HG03520 (cell line): ENCODE data around the gene RPL35A.
"Not testable (repeated sequence)": the region's sequence is repeated elsewhere in the genome, so short reads cannot be mapped to it uniquely, and the experiment has no call there.

Experiments
- ATAC-seq: cut with Tn5 transposase; IDR thresholded peaks from one replicate; pipeline ENCODE4 v1.9.1; 2021; ENCODE audit warnings: mild to moderate bottlenecking, moderate library complexity; ENCODE audit not compliant: unreplicated experiment

Gene RPL35A

DNA sequence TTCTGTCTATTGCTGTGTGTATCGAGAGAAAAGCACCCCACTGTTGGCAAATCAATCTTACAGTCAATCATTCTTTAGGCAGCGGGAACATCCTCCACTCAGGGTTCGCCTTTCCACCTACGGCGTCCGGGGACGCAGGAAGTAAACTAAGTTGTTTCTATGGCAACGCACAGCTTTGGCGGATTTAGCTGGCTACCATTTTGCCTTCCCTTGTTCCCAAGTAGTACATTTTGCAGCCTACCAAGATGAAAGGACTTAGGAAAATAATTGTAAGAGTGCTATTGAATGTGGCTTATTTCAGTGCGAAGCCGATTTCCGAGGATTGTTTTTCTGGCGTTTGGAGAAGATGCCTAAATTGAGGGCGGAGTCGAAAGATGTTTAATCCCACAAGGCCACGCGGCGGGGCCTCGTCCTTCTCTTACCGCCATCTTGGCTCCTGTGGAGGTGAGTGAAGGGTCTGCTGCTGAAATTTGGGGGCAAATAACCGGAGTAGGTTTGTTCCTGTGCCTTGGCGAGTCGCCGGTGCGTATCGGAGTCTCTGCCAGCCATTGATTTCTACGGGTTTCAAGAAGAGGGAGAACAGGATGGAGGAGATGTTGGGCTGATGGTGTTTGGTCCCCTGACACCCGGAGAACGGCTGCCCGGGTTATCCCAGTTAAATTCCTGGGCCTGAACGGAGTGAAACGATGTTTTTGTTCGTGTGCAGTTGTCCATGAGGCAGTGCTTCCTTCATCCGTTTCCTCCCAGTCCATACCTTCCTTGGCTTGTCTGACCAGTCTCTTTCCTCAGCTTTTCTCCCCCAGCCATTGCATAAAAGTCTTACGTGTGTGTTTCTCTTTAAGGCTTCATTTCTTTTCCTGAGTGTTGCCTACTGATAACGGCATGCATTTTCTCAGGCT lies at the start of gene RPL35A:
Gene RPL35A (plus strand): TSS at position 413 of the 899 bp plus-strand sequence. CDS start 778 bp downstream, outside the sequence.
- ATAC-seq: peak; percentile 90

DNA sequence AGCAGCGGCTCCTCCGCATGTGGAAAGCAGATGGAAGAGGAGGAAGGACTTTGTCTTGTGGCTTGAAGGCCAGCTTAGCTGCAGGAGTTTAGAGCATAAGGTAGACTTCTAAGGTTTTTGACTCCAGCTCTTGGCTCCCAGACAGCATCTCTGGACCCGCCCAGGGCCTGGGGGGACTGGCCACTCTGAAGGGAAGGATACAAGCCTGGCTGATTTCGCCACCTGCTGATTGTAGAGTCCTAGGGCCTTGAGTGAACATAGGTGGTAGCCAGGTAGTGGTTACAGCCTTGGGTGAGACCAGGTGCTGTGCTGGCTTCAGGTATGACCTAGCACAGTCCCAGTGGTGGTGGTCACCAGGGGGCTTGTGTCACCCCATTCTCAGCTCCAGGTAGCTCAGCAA lies 48.4 kb upstream of the RPL35A start:
- ATAC-seq: no peak

DNA sequence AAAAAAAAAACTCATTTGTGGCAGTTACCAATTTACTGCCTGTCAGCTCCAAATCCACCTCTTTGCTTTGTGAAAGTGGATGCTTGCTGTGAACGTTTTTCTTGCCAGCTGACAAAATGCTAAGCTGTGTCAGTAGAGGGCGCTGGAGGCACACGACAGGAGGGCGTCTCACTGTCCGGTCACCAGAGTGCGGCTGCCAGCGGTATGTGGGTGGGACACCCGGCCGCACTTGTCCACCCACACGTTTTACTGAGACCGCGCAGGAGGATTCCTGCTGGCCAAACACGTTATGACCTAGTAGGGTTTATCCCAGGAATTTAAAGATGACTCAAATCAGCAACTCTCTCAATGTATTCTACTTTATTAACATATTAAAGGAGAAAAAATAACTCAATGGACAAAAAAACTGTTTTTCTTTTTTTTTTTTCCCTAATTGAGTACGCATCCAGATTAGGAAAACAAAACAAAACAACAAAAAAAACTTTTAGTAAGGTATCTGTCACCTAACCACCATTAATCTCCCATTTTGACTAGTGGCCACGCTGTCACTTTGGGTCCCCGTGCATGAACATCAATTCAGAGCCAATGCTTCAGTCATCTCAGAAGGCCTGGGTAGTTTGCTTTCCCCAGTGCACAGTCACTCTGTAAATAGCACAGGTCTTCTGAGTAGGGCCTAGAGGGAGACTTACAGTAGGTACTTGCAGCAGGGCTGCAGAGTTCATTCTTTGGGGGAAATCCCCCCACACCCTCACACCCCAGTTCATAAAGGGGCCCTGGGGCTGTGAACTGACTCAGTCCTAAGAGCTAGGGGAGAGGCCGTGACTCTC lies 43.8 kb upstream of the RPL35A start:
- ATAC-seq: peak; percentile 84

DNA sequence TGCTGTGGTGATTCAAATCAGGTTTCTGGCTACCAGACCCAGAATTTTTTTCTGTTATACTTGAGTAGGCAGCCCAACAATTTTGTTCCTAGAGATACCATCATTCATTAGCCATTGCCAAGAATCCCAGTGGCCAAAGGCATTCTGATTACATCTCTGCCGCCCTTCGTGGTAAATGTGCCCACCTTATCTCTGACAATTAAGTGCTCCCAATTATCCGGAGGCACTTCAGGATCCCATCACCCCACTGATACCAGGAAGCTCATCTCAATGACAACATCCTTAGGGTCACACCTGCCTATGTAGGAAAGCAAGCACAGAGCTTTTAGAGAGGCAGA lies 43.2 kb upstream of the RPL35A start:
- ATAC-seq: no peak

DNA sequence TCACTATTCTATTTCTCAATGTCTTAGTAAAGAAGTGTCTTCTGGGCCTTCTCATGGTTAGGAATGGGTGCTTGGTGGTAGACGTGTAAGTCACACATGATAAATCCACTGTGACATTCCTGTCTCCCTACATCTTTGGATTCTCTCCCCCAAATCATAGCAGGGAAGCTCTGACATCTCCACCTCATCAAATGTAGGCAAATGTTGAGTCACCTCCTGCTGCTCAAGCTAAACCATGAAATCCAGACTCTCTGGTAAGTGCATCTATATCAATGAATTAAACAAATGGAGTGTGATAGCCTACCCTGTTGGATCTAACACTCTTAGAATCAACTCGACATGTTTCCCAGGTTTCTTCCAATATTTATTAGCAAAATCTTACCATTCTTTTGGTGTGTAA lies 42.8 kb upstream of the RPL35A start:
- no peak for ATAC-seq

DNA sequence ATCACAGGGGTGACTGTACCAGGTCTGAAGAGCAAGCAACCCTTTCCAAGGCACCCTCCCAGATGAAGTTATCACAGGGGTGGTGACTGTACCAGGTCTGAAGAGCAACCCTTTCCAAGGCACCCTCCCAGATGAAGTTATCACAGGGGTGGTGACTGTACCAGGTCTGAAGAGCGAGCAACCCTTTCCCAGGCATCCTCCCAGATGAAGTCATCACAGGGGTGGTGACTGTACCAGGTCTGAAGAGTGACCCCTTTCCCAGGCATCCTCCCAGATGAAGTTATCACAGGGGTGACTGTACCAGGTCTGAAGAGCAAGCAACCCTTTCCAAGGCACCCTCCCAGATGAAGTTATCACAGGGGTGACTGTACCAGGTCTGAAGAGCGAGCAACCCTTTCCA lies 41.4 kb upstream of the RPL35A start:
- not testable (repeated sequence) for ATAC-seq

DNA sequence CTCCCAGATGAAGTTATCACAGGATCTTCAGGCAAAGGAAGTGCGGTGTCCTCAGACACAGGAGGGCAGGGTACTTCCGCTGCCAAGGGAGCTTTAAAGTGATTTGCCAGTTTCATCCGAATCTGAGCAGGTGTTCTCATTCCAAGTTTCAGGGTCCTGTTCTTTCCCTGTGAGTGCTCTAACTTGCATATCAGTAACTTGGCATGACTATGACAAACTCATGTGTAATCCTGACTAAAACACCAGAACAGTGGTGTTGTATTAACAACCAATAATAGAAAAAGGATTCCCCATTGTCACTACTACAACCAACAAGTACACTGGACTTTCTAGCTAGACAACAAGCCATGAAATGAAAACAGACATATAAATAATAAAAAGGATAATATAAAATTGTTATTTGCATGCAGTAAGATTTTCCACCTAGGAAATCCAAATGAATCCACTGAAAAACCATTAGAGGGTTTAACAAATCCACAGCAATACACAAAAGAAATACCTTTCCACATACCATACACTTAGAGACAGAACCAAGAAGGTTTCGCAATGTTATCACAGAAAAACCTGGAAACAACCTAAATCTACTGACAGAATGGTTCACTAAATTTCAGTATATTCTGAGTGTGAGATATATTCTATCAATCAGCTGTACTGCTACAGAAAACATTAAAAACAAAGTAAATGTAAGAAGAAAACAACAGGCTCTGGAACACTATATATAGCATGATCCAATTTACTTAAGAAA lies 40.9 kb upstream of the RPL35A start:
- ATAC-seq: no peak

DNA sequence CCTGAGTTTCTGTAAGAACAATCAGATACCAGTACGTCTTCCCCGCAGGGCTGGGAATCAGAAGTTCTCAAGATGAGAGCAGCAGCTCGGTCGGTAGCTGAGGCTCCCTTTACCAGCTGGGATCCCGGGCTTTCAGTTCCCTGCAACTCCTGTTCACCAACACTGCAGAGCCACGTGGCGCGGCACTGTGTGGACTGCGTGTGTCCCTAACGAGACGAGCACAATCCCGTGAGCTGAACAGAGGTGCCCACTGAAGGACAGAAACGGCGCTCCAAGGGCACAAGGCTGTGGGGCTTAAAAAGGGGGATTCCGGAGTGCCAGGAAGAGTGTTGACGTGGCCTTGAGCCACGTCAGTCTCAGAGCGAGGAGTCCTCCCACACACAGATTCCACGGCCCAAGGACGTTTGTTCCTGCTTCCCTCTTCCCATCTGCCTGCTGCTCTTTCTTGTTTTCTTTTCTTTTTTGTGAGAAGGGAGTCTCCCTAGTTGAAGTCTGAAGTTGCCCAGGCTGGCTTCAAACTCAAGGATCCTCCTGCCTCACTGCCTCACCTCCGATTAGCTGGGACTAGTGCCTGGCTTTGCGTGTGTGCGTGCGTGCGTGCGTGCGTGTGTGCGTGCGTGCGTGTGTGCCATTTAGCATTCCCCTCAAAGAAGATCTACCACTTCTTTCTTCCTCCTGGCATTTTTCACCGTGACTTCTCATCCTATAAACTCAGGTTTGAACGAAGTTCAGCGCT lies 37.1 kb upstream of the RPL35A start:
- ATAC-seq: no peak

DNA sequence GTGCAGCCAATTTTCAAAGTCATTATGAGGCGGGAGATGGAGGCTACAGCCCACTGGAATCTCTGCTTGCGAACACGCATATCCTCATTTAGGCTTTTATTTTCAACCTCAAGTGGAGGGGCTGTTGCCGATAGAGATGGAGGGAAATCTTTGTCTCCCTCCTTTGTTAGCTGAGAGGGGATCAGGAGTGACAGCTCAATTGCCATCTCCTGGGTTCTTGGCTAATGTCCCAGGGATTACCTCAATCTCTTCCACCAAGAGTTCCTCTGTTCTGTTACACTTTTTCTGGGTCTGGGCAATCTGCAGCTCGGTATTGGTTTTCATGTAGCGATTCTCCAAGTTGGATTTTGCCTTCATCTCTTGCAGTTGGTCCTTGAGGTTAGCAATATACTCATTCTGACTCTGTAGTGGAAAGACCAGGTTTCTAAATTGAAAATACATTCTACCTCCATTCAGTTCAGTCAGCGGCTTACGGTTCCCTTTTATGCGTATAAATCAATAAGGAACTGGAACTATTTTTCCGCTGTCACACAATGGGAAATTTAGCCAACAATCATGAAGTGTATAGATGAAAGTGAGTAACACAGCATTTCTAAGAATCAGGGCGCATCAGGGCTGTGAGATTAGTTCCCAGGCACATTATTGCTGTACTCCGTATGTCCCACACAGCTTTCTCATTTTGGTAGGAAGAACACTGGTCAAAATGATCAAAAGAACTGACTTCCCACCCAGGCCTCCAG lies 36.2 kb upstream of the RPL35A start:
- no peak for ATAC-seq

DNA sequence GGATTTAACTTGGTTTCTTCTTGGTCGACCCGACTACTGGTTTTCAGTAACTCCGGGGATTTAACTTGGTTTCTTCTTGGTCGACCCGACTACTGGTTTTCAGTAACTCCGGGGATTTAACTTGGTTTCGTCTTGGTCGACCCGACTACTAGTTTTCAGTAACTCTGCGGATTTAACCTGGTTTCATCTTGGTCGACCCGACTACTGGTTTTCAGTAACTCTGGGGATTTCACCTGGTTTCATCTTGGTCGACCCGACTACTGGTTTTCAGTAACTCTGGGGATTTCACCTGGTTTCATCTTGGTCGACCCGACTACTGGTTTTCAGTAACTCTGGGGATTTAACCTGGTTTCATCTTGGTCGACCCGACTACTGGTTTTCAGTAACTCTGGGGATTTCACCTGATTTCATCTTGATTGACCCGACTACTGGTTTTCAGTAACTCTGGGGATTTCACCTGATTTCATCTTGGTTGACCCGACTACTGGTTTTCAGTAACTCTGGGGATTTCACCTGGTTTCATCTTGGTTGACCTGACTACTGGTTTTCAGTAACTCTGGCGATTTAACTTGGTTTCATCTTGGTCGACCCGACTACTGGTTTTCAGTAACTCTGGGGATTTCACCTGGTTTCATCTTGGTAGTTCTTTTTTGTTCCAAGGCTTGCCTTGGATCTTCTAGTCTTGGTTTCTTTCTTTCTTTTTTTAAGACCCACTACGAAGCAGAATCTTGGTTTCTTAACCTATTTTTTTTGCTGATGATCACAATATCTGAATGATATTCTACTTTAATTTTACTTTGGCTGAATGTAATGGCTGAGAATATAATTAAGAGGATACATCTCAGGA lies 28.3 kb upstream of the RPL35A start:
- ATAC-seq: not testable (repeated sequence)

DNA sequence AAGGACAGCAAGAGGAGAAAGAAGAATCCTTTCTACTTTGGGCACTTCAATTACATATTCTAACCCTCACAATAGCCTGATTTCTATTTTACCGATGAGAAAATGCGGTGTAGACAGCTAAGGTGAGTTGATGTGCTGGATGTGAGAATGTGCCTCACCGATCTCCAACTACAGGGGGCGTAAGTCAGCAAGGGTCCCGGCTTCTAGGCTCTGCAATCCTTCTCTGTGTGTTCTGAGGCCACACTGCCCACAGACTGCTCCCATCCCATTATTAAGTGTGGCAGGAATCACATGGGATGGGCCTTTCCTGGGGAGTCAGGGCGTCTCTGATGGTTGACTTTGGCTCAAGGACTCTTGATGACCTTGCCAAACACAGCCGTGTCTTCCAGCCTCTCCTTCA lies 23.6 kb upstream of the RPL35A start:
- no peak for ATAC-seq

DNA sequence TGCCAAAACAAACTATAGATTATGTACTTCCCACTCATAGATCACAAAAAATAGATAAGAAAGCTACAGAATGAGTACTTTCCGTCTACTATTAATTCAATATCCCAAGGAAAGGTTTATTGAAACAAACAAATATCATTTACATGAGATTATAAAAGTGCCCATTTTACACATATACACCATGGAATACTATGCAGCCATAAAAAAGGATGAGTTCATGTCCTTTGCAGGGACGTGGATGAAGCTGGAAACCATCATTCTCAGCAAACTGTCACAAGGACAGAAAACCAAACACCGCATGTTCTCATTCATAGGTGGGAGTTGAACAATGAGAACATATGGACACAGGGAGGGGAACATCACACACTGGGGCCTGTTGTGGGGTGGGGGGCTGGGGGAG lies 22.4 kb upstream of the RPL35A start:
- ATAC-seq: not testable (repeated sequence)

DNA sequence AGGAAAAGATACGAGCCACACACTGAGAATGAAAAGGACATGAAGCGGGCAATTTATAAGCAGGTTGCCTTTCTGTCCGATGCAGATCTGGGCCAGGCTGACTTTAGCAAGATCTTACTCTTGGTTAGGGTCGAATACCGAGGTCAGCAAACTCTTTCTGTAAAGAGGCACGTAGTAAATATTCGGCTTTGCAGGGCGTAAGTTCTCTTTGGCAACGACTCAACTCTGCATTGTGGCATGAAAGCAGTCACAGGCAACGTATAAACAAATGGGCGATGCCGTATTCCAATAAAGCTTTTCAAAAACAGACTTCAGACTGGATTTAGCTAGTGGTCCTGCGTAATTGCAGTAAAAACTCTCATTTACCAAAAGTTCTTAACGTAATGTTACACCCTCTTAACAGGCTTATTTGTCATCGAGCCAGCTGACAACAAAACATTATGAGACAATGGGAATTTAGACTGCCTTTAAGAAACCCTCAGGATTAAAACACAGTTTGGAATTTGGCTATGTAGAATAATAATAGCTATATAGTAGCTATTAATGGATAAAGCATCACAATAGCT lies 13.1 kb upstream of the RPL35A start:
- ATAC-seq: no peak

DNA sequence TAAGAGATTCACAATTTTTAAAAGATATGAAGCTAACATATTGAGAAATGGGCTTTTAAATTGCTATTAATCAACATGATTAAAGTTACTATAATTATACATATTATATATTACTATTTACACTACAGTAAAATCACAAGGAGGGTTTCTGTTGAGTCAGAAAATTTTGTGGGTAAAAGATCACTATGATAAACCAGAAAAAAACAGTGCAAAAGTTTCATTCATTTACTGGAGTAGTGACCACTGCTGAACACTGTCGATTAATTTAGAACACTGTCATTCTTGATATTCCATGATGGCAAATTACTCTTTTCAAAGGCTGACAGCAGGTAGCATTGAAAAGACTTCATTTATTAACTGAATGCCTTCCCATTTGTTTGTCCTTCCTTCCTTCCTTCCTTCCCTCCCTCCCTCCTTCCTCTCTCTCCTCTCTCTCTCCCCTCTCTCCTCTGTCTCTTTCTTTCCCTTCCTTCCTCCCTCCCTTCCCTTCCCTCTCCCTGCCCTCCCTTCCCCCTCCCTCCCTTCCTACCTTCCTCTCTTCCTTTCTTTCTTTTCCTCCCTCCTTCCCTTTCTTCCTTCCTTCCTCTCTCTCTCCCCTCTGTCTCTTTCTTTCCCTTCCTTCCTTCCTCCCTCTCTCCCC lies 9.1 kb upstream of the RPL35A start:
- ATAC-seq: no peak

DNA sequence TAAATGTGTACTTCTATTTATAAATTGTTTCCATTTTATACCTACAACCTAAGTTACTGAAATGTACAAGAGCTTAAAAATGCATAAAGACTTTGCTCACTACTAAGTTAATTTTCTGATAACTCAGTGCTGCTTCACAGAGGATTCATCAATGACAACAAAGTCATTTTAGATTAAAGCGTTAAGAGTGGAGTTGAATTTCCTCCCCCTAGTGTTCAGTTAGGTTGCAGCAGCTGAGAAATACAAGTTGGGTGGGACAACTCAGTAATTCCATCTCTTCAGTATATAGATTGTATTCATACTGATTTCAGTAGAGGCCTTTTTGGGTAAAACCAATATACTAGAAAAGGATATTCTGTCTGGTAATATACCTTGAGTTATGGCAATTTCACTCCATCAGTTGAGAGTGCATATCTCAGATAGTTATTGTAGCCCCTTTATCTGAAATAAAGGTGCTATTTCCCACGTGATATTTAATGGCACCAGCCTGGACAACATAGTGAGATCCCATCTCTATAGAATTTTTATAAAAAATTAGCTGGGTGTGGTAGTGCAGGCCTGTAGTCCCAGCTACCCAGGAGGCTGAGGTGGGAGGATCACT lies 6.9 kb upstream of the RPL35A start:
- ATAC-seq: no peak

DNA sequence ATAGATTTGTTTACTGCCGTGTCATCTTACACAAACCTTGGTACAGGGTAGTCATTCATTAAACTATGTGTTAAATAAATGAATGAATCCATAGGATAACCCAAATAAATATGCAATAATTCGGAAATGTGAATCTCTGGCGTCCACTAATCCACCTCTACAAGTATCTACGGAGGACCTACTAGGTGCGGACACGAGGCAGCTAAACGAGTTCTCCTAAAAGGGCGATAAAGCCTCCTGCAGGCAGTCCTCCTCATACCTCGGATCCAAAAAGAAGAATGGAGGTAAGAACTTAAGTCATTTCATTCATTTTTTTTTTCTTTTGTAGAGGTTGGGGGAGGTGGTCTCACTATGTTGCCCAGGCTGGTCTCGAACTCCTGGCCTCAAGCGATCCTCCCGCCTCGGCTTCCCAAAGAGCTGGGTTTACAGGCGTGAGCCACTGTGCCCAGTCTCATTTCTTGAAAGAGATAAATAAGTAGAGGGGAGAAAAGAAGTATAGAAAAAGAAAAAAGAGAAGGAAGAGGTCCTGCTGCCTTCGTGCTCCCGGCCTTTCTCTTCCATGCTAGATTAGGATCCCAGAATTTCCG lies 706 bp upstream of the RPL35A start:
- no peak for ATAC-seq

DNA sequence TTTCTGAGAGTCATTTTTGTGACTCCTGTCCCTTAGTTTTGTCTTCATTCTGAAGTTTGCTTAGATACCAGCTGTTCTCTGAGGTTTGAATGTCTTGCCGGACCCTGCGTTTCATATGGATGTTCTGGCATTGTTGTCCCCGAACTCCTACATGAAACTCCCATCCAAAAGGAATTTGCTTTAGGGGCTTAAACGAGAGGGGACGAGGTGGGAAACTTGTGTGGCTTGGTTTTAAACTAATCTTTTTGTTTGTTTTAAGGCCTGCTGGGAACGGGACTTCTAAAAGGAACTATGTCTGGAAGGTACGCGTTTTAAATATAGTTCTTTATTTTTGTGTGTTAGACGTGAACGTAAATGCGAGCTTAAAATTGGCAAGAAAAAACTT lies 679 bp downstream of the RPL35A start:
- no peak for ATAC-seq
